ENCODE data around the gene CDH15.

CDH15 gene

GRCh38 chr16:89171216-89172170, at the start of gene CDH15:
Gene CDH15, plus strand, starts transcription at chr16:89171748. Its CDS starts 84 bp downstream, at chr16:89171832.
- Histone ChIP-seq H3K27me3 (ENCODE audit: control insufficient read depth, insufficient read depth, low read length) (peaks cover 26% of the 10 kb centered on the region), H3K9me3 (ENCODE audit: control insufficient read depth, low read depth, low read length) (no peaks in the 10 kb centered on the region), H3K27ac (ENCODE audit: low read length) (no peak within 1 kb of the TSS), H3K9ac (ENCODE audit: low read length) (no peak within 1 kb of the TSS), H3K36me3 (ENCODE audit: control insufficient read depth, low read depth, low read length) (no peaks in the 10 kb centered on the region), H3K4me3 (ENCODE audit: low read length) (peak within 1 kb of the TSS; percentile 51), H3K4me1 (ENCODE audit: control insufficient read depth, low read depth, low read length) (peaks cover 11% of the 10 kb centered on the region)

GRCh38 chr16:89122322-89122851, 49.2 kb upstream of the CDH15 start:
- H3K27me3 ChIP-seq (ENCODE audit: control insufficient read depth, insufficient read depth, low read length): no peaks in the 10 kb centered on the region
- H3K4me3 ChIP-seq (ENCODE audit: low read length): no peak overlapping the region
- peaks cover 19% of the 10 kb centered on the region for H3K36me3 ChIP-seq (ENCODE audit: control insufficient read depth, low read depth, low read length)
- no peak overlapping the region for H3K27ac ChIP-seq (ENCODE audit: low read length)
- no peaks in the 10 kb centered on the region for H3K9me3 ChIP-seq (ENCODE audit: control insufficient read depth, low read depth, low read length)
- no peak overlapping the region for H3K9ac ChIP-seq (ENCODE audit: low read length)
- H3K4me1 ChIP-seq (ENCODE audit: control insufficient read depth, low read depth, low read length): peaks cover 4% of the 10 kb centered on the region

DNA sequence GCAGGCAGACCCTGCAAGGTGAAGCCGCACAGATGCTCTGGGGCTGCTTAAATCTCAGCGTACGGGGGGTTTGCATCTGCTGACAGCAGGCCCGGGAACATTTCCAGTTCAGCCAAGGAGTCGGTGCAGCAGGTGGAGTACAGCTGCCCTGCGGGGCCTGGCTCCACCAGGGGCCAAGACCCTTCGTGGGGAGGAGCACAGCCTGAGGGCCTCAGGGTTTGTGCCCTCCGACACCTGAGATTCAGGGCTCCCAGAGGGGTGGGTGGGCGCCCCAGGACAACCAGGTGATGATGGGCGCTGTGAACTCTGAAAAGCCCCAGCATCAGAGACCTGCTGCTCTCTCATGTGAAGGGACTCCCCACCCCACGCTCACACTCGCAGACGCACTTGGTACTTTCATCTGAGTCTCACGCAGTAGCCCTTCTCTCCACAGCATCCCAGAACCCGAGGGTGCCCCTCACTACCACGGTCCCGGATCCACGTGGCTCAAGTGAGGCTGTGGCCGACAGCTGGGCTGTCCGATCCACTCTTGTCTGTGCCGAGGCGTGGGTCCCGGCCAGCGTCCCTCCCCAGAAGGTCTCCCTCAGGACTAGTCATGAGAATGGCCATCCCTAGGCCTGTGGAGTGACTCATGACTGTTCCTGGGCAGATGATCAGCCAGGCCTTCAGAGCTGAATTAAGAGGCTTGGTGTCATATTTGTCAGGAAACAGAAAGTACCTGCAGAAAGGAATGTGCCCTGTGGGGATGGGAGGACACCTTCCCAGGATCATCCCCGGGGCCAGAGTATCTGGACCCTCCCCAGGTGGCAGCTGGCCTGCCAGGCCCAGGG, 48.3 kb upstream of the CDH15 start:
- no peak overlapping the region for H3K9ac ChIP-seq (ENCODE audit: low read length)
- H3K27ac ChIP-seq (ENCODE audit: low read length): no peak overlapping the region
- H3K27me3 ChIP-seq (ENCODE audit: control insufficient read depth, insufficient read depth, low read length): no peaks in the 10 kb centered on the region
- H3K9me3 ChIP-seq (ENCODE audit: control insufficient read depth, low read depth, low read length): no peaks in the 10 kb centered on the region
- peaks cover 1% of the 10 kb centered on the region for H3K4me1 ChIP-seq (ENCODE audit: control insufficient read depth, low read depth, low read length)
- no peak overlapping the region for H3K4me3 ChIP-seq (ENCODE audit: low read length)
- H3K36me3 ChIP-seq (ENCODE audit: control insufficient read depth, low read depth, low read length): peaks cover 12% of the 10 kb centered on the region

DNA sequence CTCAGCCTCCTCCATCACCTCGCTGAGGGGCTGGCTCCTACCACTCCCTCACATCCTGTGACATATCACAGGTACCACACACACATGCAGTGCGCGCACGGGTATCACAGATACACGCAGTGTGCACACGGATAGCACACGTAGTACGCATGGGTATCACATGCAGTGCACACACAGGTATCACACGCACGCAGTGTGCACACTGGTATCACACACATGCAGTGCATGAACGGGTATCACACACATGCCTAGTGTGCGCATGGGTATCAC, 47.8 kb upstream of the CDH15 start:
- peaks cover 9% of the 10 kb centered on the region for H3K36me3 ChIP-seq (ENCODE audit: control insufficient read depth, low read depth, low read length)
- H3K4me1 ChIP-seq (ENCODE audit: control insufficient read depth, low read depth, low read length): no peaks in the 10 kb centered on the region
- no peak overlapping the region for H3K9ac ChIP-seq (ENCODE audit: low read length)
- H3K4me3 ChIP-seq (ENCODE audit: low read length): no peak overlapping the region
- H3K27me3 ChIP-seq (ENCODE audit: control insufficient read depth, insufficient read depth, low read length): no peaks in the 10 kb centered on the region
- no peaks in the 10 kb centered on the region for H3K9me3 ChIP-seq (ENCODE audit: control insufficient read depth, low read depth, low read length)
- H3K27ac ChIP-seq (ENCODE audit: low read length): no peak overlapping the region

- Histone ChIP-seq H3K4me1 (ENCODE audit: control insufficient read depth, low read depth, low read length) (no peaks in the 10 kb centered on the region), H3K36me3 (ENCODE audit: control insufficient read depth, low read depth, low read length) (peaks cover 4% of the 10 kb centered on the region), H3K9me3 (ENCODE audit: control insufficient read depth, low read depth, low read length) (no peaks in the 10 kb centered on the region), H3K27ac (ENCODE audit: low read length) (no peak overlapping the region), H3K9ac (ENCODE audit: low read length) (no peak overlapping the region), H3K4me3 (ENCODE audit: low read length) (no peak overlapping the region), H3K27me3 (ENCODE audit: control insufficient read depth, insufficient read depth, low read length) (no peaks in the 10 kb centered on the region)
Measured at GRCh38 chr16:89129378-89129777, 42.2 kb upstream of the CDH15 start.

- peaks cover 10% of the 10 kb centered on the region for H3K36me3 ChIP-seq (ENCODE audit: control insufficient read depth, low read depth, low read length)
- H3K9ac ChIP-seq (ENCODE audit: low read length): no peak overlapping the region
- H3K27ac ChIP-seq (ENCODE audit: low read length): no peak overlapping the region
- no peaks in the 10 kb centered on the region for H3K4me1 ChIP-seq (ENCODE audit: control insufficient read depth, low read depth, low read length)
- H3K27me3 ChIP-seq (ENCODE audit: control insufficient read depth, insufficient read depth, low read length): no peaks in the 10 kb centered on the region
- no peak overlapping the region for H3K4me3 ChIP-seq (ENCODE audit: low read length)
- no peaks in the 10 kb centered on the region for H3K9me3 ChIP-seq (ENCODE audit: control insufficient read depth, low read depth, low read length)
Measured at GRCh38 chr16:89130448-89130847, 41.1 kb upstream of the CDH15 start.

- H3K4me3 ChIP-seq (ENCODE audit: low read length): no peak overlapping the region
- H3K36me3 ChIP-seq (ENCODE audit: control insufficient read depth, low read depth, low read length): peaks cover 10% of the 10 kb centered on the region
- H3K27ac ChIP-seq (ENCODE audit: low read length): no peak overlapping the region
- no peaks in the 10 kb centered on the region for H3K27me3 ChIP-seq (ENCODE audit: control insufficient read depth, insufficient read depth, low read length)
- H3K4me1 ChIP-seq (ENCODE audit: control insufficient read depth, low read depth, low read length): no peaks in the 10 kb centered on the region
- no peaks in the 10 kb centered on the region for H3K9me3 ChIP-seq (ENCODE audit: control insufficient read depth, low read depth, low read length)
- H3K9ac ChIP-seq (ENCODE audit: low read length): no peak overlapping the region
Measured at GRCh38 chr16:89131783-89132182, 39.8 kb upstream of the CDH15 start.

GRCh38 chr16:89132194-89133005, 39.1 kb upstream of the CDH15 start:
- H3K4me3 ChIP-seq (ENCODE audit: low read length): no peak overlapping the region
- H3K9me3 ChIP-seq (ENCODE audit: control insufficient read depth, low read depth, low read length): no peaks in the 10 kb centered on the region
- H3K27ac ChIP-seq (ENCODE audit: low read length): no peak overlapping the region
- H3K36me3 ChIP-seq (ENCODE audit: control insufficient read depth, low read depth, low read length): peaks cover 10% of the 10 kb centered on the region
- H3K27me3 ChIP-seq (ENCODE audit: control insufficient read depth, insufficient read depth, low read length): no peaks in the 10 kb centered on the region
- no peak overlapping the region for H3K9ac ChIP-seq (ENCODE audit: low read length)
- H3K4me1 ChIP-seq (ENCODE audit: control insufficient read depth, low read depth, low read length): no peaks in the 10 kb centered on the region

DNA sequence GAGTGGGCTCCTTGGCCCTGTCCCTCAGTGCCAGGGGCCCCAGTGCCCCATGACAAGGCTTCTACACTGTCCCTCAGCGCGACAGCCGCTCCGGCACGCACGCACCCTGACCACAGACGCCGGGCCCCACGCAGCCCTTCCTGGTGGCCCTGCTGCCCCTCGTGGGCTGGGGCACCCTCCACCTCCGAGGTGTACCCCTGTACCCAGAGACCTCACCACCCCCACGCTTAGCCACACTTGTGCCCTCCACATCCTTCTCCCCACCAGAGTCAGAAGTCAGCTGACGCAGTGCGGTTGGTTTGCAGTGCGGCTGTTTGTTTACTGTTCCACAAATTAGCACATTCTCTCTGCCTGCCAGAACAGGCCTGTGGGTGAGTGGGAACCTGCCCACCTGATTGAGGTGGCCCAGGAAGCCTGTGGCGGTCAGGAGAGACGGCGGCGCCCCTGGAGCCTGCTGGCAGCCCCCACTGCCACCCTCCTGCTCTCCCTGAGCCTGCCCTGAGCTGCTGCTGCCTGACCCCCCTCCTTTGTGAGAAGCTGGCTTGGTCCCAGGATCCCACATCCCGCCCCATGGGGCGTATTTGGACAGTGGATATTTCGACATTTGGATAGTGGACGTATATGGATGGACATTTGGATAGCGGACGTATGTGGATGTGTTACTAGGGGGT, 38.0 kb upstream of the CDH15 start:
- H3K4me3 ChIP-seq (ENCODE audit: low read length): no peak overlapping the region
- no peak overlapping the region for H3K27ac ChIP-seq (ENCODE audit: low read length)
- peaks cover 10% of the 10 kb centered on the region for H3K36me3 ChIP-seq (ENCODE audit: control insufficient read depth, low read depth, low read length)
- no peaks in the 10 kb centered on the region for H3K27me3 ChIP-seq (ENCODE audit: control insufficient read depth, insufficient read depth, low read length)
- H3K9ac ChIP-seq (ENCODE audit: low read length): no peak overlapping the region
- H3K4me1 ChIP-seq (ENCODE audit: control insufficient read depth, low read depth, low read length): no peaks in the 10 kb centered on the region
- no peaks in the 10 kb centered on the region for H3K9me3 ChIP-seq (ENCODE audit: control insufficient read depth, low read depth, low read length)

DNA sequence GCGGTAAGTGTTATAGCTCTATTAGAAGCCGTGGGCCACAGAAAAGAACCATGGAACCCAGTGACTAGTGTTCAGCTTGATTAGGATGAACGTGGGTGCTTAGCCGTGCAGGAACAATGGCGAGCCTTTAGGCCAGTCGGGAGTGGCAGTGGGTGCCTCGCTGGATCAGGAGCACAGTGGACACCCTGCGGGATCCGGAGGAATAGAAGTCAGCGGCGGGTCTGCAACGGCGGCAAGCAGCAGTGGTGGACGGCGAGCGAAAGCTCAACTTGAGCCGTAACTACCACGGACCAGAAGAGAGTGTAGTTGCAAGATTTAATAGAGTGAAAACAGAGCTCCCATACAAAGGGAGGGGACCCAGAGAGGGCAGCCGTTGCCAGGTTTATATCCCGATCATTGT, 37.3 kb upstream of the CDH15 start:
- H3K27ac ChIP-seq (ENCODE audit: low read length): no peak overlapping the region
- peaks cover 10% of the 10 kb centered on the region for H3K36me3 ChIP-seq (ENCODE audit: control insufficient read depth, low read depth, low read length)
- H3K4me1 ChIP-seq (ENCODE audit: control insufficient read depth, low read depth, low read length): no peaks in the 10 kb centered on the region
- no peak overlapping the region for H3K4me3 ChIP-seq (ENCODE audit: low read length)
- H3K9me3 ChIP-seq (ENCODE audit: control insufficient read depth, low read depth, low read length): no peaks in the 10 kb centered on the region
- no peak overlapping the region for H3K9ac ChIP-seq (ENCODE audit: low read length)
- no peaks in the 10 kb centered on the region for H3K27me3 ChIP-seq (ENCODE audit: control insufficient read depth, insufficient read depth, low read length)

Measured in iPS-18a (cell line).